Measurements from ENCODE around the gene KAZN.
A peak's percentile ranks its signal among the peaks of the same experiment; 100 is the strongest.
"Not testable (repeated sequence)": the region's sequence is repeated elsewhere in the genome, so short reads cannot be mapped to it uniquely, and the experiment has no call there.

The KAZN gene

DNA sequence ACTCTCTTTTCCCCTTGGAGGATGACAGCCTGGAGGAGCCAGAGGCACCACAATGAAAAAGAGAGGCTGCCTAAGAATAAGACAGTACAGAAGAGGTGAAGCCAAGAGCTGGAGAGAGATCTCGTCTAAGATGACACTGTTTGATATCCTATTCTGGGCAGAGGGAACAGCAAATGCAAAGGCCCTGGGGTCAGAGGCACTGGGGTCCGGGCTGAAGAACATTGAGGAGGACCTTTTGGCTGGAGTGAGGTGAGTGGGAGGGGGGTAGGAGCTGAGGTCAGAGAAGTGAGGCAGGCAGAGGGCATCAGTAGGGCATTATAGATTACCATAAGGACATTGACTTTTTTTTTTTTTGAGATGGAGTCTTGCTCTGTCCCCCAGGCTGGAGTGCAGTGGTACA lies 535.8 kb downstream of the KAZN start:
- DNase-seq = no peak

GRCh38 chr1:15135604-15136003 lies 537.1 kb downstream of the KAZN start:
- DNase-seq = not testable (repeated sequence)

- no peak for DNase-seq
Observed at GRCh38 chr1:15137809-15138208, 539.3 kb downstream of the KAZN start.

DNA sequence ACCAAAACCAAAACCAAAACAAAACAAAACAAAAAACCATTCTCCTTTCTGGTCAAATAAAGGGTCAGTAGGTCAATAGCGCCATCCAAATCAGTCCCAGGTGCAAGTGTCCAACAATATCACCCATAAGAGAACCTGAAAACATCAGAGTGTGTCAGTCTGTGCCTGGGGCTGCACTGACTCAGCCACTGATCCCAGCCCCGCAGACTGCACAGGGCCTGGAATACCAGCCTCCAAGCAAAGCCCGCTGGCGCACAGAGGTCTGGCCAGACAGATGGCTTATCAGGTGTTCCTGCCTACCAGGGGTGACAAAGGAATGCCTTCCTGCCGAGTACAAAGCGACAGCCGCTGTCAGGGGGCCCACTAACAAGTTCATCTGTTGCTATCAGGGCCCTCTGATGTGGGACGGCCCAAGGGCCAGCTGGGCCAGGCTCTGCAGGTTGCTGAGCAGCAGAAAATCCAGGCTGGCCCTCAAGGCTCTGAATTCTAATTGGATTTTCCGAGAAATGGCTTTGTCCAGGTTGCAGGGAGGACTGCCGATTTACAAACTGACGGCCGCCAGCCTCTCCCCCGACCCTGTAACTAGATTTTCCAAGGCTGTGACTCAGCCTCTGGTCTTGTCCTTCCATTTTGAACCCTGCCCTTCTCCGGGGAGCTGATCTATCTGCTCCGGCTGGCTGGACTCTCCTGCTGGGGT lies 541.3 kb downstream of the KAZN start:
- peak; percentile 68 for DNase-seq

- no peak for DNase-seq
Observed at GRCh38 chr1:15141935-15142539, 543.6 kb downstream of the KAZN start.

DNA sequence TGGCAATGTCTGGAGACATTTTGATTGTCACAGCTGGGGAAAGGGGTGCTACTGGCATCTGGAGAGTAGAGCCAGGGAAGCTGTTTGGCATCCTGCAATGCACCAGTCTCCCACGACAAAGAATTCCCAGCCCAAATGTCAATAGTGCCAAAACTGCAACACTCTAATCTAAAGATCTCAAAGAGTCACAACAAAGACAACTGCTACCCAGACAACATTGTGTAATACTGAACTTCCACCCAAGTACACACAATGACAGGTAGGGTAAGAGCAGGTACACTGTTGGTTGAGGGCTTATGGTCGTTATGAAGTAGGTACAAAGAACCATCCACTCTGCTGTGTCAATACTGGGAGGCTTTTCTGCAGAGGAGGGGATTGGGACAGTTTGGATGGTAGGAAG lies 546.8 kb downstream of the KAZN start:
- DNase-seq = no peak

- DNase-seq = no peak
Observed at GRCh38 chr1:15146142-15146680, 547.7 kb downstream of the KAZN start.

- DNase-seq = no peak
Observed at GRCh38 chr1:15146971-15147376, 548.5 kb downstream of the KAZN start.

- DNase-seq = no peak
Observed at GRCh38 chr1:15148004-15148403, 549.5 kb downstream of the KAZN start.

- DNase-seq = no peak
Observed at GRCh38 chr1:15148475-15148874, 550.0 kb downstream of the KAZN start.

GRCh38 chr1:15148941-15149340 lies 550.5 kb downstream of the KAZN start:
- DNase-seq = no peak

- no peak for DNase-seq
Observed at GRCh38 chr1:15150376-15150775, 551.9 kb downstream of the KAZN start.

DNA sequence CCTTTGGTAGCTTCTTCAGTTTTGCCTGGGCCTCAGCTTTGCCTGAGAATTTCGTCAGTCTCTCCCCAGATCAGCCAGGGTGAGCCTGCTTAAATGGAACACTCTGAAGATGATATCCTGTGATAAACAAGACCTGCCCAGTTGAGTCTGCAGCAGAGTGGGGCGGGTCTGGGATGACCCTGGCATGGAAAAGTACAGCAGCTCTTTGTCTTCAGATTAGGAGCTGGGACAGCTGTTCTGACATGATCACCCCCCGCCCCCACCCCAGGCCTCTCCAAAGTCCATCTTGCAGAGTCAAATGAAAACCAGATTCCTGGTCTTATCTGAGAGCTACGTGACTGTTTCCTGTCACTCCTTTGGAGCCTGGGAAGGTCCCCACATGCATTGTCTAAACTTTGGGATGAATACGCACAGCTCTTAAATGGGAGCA lies 552.9 kb downstream of the KAZN start:
- peak; percentile 38 for DNase-seq

DNA sequence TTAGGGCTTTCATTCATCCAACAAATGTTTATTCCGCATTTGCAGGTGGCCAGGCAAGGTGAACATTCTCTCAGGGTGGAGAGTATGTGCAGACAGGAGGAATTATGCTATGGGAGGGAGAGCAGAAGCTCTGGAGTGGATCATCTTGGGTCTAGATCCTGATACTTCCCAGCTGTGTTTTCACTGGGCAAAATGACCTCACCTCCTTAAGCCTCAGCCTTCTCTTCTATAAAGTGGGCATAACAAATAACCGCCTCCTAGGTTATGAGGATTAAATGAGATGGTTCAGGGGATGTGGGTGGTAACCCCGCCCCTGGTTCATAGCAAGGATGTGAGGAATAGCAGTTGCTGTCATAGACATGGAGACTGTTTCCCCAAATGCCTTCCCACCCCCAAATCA lies 553.4 kb downstream of the KAZN start:
- DNase-seq = no peak

- DNase-seq = peak; percentile 96
Observed at GRCh38 chr1:15152318-15153183, 554.1 kb downstream of the KAZN start.

DNA sequence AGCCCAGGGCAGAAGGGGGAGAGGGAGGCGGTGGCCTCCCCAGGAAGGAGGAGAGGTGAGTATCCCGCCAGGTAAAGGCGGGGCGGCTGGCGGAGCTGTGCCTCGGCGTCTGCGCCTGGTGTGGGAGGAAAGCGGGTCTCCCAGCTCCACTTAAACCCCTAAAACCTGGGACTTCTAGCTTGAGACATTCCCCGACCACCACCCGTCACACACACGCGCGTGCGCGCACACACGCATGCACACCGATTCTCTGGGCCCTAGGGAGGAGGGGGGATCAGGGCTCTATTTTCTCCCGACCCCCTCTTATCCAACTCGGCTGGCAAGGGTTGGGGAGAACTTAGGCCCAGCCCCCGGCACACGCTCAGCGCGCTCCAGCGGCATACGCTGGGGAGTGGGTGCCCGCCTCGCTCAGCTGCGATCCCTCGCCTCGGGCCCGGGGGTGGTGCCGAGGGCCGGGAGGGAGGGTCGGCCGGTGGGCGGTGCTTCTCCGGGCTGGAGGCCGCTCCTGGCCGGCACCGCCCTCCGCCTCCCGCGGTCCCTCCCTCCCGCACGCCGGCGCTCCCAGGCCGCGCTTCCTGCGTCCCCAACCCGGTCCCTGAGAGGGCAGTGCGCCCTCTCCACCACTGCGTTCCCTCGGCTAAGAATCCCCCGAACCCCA lies 554.8 kb downstream of the KAZN start, which contains the start of gene TMEM51:
Gene TMEM51, plus strand, starts transcription at position 564 of the 658 bp plus-strand sequence. CDS start 61,341 bp downstream, outside the sequence.
- DNase-seq = peak; percentile 91

GRCh38 chr1:15153842-15154479 lies 555.5 kb downstream of the KAZN start:
- DNase-seq = peak; percentile 87

- DNase-seq = peak; percentile 35
Observed at GRCh38 chr1:15154480-15155036, 556.1 kb downstream of the KAZN start.

GRCh38 chr1:15155191-15155590 lies 556.7 kb downstream of the KAZN start:
- no peak for DNase-seq

- DNase-seq = peak; percentile 63
Observed at GRCh38 chr1:15155888-15156741, 557.6 kb downstream of the KAZN start.

All from eye (tissue), 1 donor.